GM12865 (cell line): ENCODE measurements around the gene RYR1.

Experiments used
- DNase-seq: peaks from one replicate; pipeline ENCODE4 v3.0.0; 2010; ENCODE audit warnings: low read depth
- H3K4me3 ChIP-seq: 2 replicates; pipeline ENCODE4 v1.5.1; 2011; ENCODE audit warnings: mild to moderate bottlenecking, low read depth, low read length, control low read depth
- CTCF ChIP-seq: IDR thresholded peaks from 2 replicates; pipeline ENCODE4 v1.5.1; 2011; ENCODE audit warnings: low read length, control low read depth, low read depth, inconsistent platforms; ENCODE audit not compliant: insufficient read depth; ENCODE audit errors: missing control alignments

Gene RYR1

GRCh38 chr19:38441657-38442348, 8.3 kb downstream of the RYR1 start:
- DNase-seq: peak; percentile 24
- no peak overlapping the region for H3K4me3 ChIP-seq
- TF ChIP-seq CTCF: peak; percentile 21

- TF ChIP-seq CTCF: no peak
- H3K4me3 ChIP-seq: no peak overlapping the region
- DNase-seq: no peak
Observed at GRCh38 chr19:38442736-38443135, 9.2 kb downstream of the RYR1 start.

- H3K4me3 ChIP-seq: no peak overlapping the region
- TF ChIP-seq CTCF: no peak
- no peak for DNase-seq
Observed at GRCh38 chr19:38443458-38443999, 10.0 kb downstream of the RYR1 start.

- no peak for DNase-seq
- no peak for TF ChIP-seq CTCF
- no peak overlapping the region for H3K4me3 ChIP-seq
Observed at GRCh38 chr19:38444026-38444425, 10.5 kb downstream of the RYR1 start.

- no peak for TF ChIP-seq CTCF
- no peak for DNase-seq
- H3K4me3 ChIP-seq: no peak overlapping the region
Observed at GRCh38 chr19:38445362-38445761, 11.9 kb downstream of the RYR1 start.

- TF ChIP-seq CTCF: no peak
- H3K4me3 ChIP-seq: no peak overlapping the region
- DNase-seq: no peak
Observed at GRCh38 chr19:38448225-38448624, 14.7 kb downstream of the RYR1 start.

- no peak for DNase-seq
- H3K4me3 ChIP-seq: no peak overlapping the region
- no peak for TF ChIP-seq CTCF
Observed at GRCh38 chr19:38449518-38449917, 16.0 kb downstream of the RYR1 start.
